GM21723 (cell line): ENCODE data around the gene CDK14.

ENCODE experiments used
- ATAC-seq: cut with Tn5 transposase; IDR thresholded peaks from one replicate; pipeline ENCODE4 v1.9.1; 2021; ENCODE audit warnings: mild to moderate bottlenecking, moderate library complexity; ENCODE audit not compliant: unreplicated experiment

CDK14 gene

GRCh38 chr7:90833443-90833842 lies 237.3 kb downstream of the CDK14 start:
- ATAC-seq = no peak

GRCh38 chr7:90834771-90835170 lies 238.7 kb downstream of the CDK14 start:
- no peak for ATAC-seq

DNA sequence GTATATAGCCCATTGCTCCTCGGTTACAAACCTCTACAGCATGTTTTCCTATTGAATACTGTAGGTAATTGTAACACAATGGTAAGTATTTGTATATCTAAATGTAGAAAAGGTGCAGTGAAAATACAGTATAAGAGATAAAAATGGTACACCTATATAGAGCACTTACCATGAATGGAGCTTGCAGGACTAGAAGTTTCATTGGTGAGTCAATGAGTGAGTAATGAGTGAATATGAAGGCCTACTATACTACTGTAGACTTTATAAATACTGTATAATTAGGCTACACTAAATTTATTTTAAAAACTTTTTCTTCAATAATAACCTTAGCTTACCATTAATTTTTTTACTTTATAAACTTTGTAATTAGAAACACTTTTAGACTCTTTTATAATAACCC lies 239.7 kb downstream of the CDK14 start:
- ATAC-seq = no peak

- no peak for ATAC-seq
These were observed 240.8 kb downstream of the CDK14 start for GRCh38 chr7:90836937-90837336.

GRCh38 chr7:90838799-90839198 lies 242.7 kb downstream of the CDK14 start:
- no peak for ATAC-seq

DNA sequence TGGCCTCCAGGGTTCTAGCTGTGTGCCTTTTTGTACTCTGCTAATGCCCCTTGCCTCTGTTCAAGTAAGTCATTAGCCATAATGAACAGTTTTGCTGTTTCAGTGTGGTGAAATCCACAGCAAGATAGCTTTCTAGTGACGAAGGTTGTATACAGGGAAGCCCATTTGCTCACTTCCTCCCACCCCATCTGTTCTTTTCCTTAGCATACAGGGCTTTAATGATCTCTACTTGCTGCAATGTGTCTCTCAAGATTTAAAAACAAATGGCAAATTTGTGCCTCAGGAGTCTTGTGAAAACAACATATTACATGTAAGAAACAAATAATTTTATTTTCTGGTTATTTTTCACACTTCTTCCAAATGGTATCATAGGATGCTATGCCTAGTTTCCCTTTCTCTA lies 243.2 kb downstream of the CDK14 start:
- ATAC-seq = no peak

- ATAC-seq = no peak
These were observed 243.7 kb downstream of the CDK14 start for GRCh38 chr7:90839727-90840291.

DNA sequence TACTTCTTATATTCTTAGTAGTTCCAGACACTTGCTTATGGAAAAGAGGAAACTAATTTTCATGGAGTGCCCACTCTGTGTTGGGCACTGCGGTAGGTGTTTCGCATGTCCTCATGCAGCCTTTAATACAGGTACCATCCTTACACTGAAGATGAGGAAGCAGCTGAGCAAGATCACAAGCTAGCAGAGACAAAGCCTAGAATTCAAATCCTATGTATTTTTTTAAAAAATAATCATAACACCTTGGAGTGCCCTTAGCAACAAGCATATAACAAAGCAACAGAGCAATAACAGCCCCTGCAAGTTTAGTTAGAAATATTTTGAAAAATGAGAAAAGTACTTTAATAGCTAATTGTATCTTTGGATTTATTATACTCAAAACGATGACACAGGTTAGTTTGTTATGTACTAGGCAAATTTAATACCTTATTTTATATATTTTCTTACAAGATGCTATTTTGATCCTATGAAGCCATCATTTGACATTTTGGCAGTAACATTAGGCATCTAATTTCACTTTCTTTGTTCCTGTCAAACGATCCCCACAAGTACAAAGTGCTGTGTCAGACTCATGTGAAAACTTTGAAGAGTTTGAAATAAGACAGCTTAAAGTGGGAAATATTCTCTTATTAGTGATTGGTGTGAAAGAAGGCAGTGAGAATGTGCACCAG lies 245.8 kb downstream of the CDK14 start:
- no peak for ATAC-seq

DNA sequence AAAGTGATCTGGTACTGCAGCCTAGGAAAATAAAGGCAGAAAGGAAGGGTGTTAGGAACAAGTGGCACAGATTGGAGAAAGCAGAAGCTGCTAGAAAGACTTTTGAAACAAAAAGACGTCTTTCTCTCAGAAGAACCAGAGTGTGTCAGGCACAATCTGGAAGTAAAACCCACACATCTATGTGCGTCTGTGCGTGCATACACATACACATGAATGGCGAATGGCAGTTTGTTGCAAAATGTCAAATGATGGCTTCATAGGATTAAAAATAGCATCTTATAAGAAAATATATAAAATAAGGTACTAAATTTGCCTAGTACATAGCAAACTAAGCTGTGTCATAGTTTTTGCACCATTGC lies 246.3 kb downstream of the CDK14 start:
- no peak for ATAC-seq

DNA sequence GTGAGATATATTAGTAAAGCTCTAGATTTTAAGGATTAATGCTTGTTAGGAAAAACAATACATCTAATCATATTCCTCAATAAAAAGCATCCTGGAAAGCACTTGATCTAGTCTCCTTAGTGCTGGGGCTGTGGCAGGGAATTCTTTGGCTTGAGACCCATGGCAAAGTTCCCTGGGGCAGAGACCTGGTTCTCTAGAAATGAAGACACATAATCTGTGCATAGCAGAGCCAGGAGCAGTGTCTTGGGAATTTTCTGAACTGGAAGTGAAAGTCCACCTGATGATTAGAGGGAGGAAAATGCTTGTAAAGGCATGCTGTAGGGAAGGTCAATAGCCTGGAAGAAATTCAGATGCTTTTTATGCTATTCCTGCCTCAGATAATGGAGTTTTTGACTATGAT lies 247.4 kb downstream of the CDK14 start:
- ATAC-seq = no peak

- no peak for ATAC-seq
These were observed 248.3 kb downstream of the CDK14 start for GRCh38 chr7:90844421-90844820.

DNA sequence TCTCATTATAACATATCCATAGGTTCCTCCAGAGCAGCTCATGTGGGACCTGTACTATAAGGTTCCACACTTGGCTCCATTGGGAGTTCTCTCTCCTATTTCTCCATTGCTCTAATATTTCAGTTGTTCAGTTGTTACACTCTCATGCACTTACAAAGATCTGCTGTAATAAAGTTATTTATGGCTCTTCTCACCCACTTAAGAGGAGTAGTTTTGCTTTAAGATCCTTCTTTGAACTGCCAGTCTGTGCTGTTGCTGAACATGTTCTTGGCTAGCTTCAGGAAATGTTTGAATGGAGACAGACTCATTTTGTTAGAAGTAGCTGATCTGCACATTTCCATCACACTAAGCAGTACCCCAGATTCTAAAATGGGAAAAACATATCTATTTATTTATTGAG lies 250.1 kb downstream of the CDK14 start:
- ATAC-seq = no peak

DNA sequence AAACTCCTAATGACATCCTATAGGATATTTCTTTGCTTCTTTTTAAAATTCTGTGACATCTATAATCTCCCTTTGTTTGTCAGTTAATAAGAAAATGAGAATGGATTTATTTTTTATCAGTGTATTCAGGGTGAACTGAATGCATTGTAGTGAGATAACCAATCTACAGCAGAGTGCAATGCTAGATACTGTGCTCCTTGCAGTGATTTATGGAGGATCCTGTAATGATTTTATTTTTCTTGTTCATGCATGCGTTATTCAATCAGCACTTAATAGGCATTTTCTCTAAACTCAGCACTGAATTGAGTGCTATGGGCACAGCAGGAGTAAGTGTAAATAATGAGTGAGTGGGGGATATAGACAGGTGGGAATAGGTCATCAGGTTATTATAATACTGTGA lies 253.9 kb downstream of the CDK14 start:
- no peak for ATAC-seq

DNA sequence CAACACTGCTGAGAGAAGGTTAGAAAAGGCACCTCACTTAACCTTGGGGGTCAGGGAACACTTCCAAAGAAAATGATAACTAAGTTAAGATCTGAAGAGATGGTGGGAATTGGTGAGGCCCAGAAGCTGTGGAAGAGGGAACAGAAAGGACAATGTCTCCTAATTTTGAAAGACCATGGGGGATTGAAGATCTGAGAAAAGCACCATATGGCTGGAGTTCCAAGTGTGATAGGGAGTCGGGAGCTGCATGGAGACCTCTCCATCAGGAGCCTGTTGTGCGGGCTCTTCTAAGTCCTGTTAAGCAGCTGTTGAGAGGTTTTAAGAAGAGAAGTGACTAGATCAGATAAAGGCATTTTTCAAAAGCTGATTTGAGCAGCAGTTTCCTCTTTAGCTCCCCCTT lies 254.3 kb downstream of the CDK14 start:
- ATAC-seq = no peak

DNA sequence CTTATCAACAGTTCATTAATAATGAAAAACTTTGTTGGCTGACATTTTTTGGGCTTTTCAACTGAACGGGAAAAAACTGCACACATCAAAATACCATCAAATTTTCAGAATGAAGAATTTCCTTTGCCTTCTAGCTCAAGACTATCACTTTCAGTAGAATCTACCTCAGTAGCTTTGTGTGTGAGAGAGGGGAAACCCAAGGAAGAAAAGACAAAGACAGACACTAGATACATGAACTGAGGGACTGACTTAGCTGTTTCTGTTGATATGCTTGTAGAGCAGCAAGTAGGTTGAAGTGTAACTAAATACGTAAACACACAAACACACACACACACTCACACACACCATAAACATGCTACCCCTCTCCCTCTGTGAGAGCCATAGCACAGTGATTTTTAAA lies 257.1 kb downstream of the CDK14 start:
- peak; percentile 68 for ATAC-seq

DNA sequence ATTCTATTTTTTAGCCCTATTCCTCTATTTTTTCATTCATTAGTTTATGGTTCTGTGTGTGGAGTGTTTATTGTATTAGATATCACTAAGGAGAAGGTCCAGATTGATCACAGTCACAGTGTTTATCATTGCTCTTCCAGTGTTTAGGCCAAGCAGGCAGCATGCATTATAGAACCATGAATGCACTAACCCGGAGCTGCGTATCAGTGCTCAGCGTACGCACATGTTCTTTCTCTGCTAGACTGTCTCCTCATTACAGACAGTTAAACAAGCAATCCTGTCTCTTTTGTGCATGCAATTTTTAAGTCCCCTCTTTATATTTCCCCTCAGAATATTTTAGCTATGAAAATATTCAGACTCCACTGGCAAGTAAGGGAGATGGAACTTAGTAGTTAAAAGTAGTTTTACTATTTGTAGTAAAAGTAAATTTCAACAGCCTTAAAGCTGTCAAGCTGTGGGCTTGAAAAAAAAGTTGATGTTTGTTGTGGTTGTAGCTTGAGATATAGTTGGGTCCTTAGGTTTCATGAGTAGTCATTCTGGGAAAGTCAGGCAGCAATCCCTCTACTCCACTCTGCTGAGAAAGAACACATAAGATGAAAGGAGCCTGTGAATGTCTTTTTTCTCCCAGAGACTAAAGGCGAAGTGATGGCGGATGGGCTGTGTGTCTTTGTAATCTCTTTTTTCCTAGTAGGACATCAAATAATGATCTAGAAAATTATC lies 260.4 kb downstream of the CDK14 start:
- no peak for ATAC-seq

GRCh38 chr7:90857603-90858002 lies 261.5 kb downstream of the CDK14 start:
- no peak for ATAC-seq

- no peak for ATAC-seq
These were observed 262.4 kb downstream of the CDK14 start for GRCh38 chr7:90858546-90858945.

- ATAC-seq = no peak
These were observed 263.4 kb downstream of the CDK14 start for GRCh38 chr7:90859521-90859920.

- ATAC-seq = no peak
These were observed 268.0 kb downstream of the CDK14 start for GRCh38 chr7:90864088-90864487.

DNA sequence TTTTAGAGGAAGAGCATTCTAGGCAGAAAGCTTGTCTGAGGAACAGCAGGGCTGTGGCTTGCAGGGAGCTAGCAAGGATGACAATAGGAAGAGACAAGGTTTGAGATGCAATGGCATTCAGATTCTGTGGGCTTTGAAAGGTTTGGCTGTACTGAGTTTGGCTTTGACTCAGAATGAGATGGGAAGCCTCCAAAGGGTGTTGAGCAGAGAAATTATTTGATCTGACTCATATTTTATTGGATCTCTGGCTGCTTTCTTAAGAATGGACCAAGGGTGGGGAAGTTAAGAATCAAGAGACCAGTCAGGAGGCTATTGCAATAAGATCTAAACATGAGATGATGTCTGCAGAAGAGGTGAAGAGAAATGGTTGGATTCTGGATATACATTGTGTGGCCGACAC lies 273.2 kb downstream of the CDK14 start:
- no peak for ATAC-seq

GRCh38 chr7:90876701-90877100 lies 280.6 kb downstream of the CDK14 start:
- no peak for ATAC-seq

GRCh38 chr7:90877201-90877600 lies 281.1 kb downstream of the CDK14 start:
- peak; percentile 52 for ATAC-seq
